ENCODE results near the gene RIN3. TPM values are rescaled to one million over a fixed set of nuclear protein-coding genes. Genes with fewer than 3 reads are reported as not detected.

Gene RIN3
- total and polyA plus RNA-seq, 2 donors (not counting 3 experiments of a cell fraction or from before 2014, with no cell fraction given), result 5.1 to 20.8 TPM

DNA sequence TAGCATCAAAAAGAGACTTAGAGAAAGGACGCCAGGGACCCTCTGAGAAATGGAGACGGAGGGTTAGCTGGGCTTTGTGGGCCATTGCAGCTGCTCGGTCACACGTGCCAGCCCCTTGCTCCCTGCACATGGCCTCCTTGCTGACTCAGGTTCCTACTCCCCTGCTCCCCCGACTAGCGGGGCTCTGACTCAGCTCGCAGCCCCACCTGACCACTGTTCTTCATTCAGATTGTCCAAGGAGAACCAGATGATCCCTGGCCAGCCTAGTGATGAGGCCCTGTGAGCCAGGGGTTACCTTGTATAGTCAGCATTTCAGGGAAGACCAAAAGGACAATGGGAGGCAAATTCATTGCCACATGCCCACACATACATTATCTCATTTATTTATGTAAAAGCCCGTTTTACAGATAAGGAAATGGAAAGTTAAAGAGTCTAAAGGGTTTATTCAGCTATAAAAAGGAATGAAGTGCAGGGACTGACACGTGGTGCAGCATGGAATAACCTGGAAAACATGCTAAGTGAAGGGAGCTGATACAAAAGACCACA is 131.5 kb downstream of the RIN3 start:
- no TSS peak for BruUV-seq (replicated peaks)
- dilution Hi-C loops (cut with MboI; ENCODE audit: extremely low pct_ligation_motif_present, low sequenced_read_pairs) (no loop called here), intact Hi-C loops (cut with micrococcal nuclease) (no loop called here)
- no peak overlapping the region for H2AFZ ChIP-seq (ENCODE audit: low read depth, low read length)
- peaks cover 0 to 10% of the 10 kb centered on the region in 2 experiments for H3K36me3 ChIP-seq (ENCODE audit: control insufficient read depth in 2 of 2, extremely low read depth in 1 of 2, insufficient read depth in 2 of 2, low read length in 2 of 2)
- no peak overlapping the region for H3K4me3 ChIP-seq (replicated peaks in 1 of 3; ENCODE audit: insufficient read depth in 1 of 3, low read depth in 1 of 3, low read length in 3 of 3)
- no peak overlapping the region for H3K4me2 ChIP-seq (ENCODE audit: insufficient read depth, low read length)
- no peaks in the 10 kb centered on the region for H3K9me3 ChIP-seq (replicated peaks; ENCODE audit: control insufficient read depth, insufficient read depth, low read length)
- POLR2A ChIA-PET, result interaction anchor here (0.9 kb wide), 1 partner anchor 42 kb away, joined by 3 read pairs; no protein-coding TSS in a partner anchor
- TF ChIP-seq JUN (IDR thresholded peaks at IDR 0.05; ENCODE audit: borderline replicate concordance, insufficient read depth, insufficient read length, low read depth) (no peak), POLR2A (IDR thresholded peaks at IDR 0.05; ENCODE audit: low read depth, low read length) (no peak), FOS (IDR thresholded peaks at IDR 0.05; ENCODE audit: borderline replicate concordance, insufficient read depth, low read length) (no peak), POLR2AphosphoS5 (IDR thresholded peaks at IDR 0.05; ENCODE audit: insufficient read depth, low read depth, low read length) (no peak)
- TF ChIP-seq, protein P1, sequence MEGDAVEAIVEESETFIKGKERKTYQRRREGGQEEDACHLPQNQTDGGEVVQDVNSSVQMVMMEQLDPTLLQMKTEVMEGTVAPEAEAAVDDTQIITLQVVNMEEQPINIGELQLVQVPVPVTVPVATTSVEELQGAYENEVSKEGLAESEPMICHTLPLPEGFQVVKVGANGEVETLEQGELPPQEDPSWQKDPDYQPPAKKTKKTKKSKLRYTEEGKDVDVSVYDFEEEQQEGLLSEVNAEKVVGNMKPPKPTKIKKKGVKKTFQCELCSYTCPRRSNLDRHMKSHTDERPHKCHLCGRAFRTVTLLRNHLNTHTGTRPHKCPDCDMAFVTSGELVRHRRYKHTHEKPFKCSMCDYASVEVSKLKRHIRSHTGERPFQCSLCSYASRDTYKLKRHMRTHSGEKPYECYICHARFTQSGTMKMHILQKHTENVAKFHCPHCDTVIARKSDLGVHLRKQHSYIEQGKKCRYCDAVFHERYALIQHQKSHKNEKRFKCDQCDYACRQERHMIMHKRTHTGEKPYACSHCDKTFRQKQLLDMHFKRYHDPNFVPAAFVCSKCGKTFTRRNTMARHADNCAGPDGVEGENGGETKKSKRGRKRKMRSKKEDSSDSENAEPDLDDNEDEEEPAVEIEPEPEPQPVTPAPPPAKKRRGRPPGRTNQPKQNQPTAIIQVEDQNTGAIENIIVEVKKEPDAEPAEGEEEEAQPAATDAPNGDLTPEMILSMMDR (IDR thresholded peaks at IDR 0.05; ENCODE audit: extremely low read depth in 1 of 2, insufficient read depth in 1 of 2, low read depth in 1 of 2, low read length in 2 of 2), result no peak
- peaks cover 7% of the 10 kb centered on the region for H3K4me1 ChIP-seq (ENCODE audit: control insufficient read depth, extremely low read depth, insufficient read depth, low read length)
- H3K79me2 ChIP-seq (ENCODE audit: control insufficient read depth, insufficient read depth, low read length), result no peaks in the 10 kb centered on the region
- CTCF ChIA-PET, result no interaction called here
- no peak for DNase-seq (ENCODE audit: low read depth, low spot score)
- no peak overlapping the region for H3K9ac ChIP-seq (replicated peaks; ENCODE audit: extremely low read depth, insufficient read depth, low read length)
- FAIRE-seq, result no peak
- no peaks in the 10 kb centered on the region for H3K27me3 ChIP-seq (ENCODE audit: control insufficient read depth in 2 of 2, insufficient read depth in 2 of 2, low read length in 2 of 2)
- no peaks in the 10 kb centered on the region for H4K20me1 ChIP-seq (replicated peaks; ENCODE audit: control insufficient read depth, extremely low read depth, insufficient read depth, low read length)
- no peak overlapping the region for H3K27ac ChIP-seq (ENCODE audit: insufficient read depth, low read depth, low read length)
- no peaks in the 10 kb centered on the region for H3K9me1 ChIP-seq (replicated peaks; ENCODE audit: control insufficient read depth, extremely low read depth, insufficient read depth, low read length)
